Activated B cell treated with CpG ODN at 0.5 μM for 24 hours (primary cell): ENCODE results near the gene HNRNPU. TPM values are rescaled to one million over a fixed set of nuclear protein-coding genes. Genes with fewer than 3 reads are reported as not detected.
A peak's percentile ranks its signal among the peaks of the same experiment; 100 is the strongest.

ENCODE experiments used
- ATAC-seq: fragments of 200-7000 bp; cut with Tn5 transposase; one replicate; pipeline ENCODE4 v1.10.0; 2021; ENCODE audit warnings: low read depth, mild to moderate bottlenecking, moderate library complexity
- CTCF ChIA-PET: fragments of 350-600 bp; sonication (Branson Sonifier 250); formaldehyde crosslinking; loops from one replicate; lab custom pipeline; 2021; ENCODE audit warnings: antibody characterized with exemption; lab: Charles Lee
- POLR2A ChIA-PET: fragments of 350-600 bp; sonication (Branson Sonifier 250); formaldehyde crosslinking; loops from one replicate; lab custom pipeline; 2021; ENCODE audit warnings: antibody characterized with exemption; lab: Charles Lee
- DNase-seq: peaks from one replicate; pipeline ENCODE4 v3.0.0; 2022
- H3K27ac Mint-ChIP-seq: one replicate; pipeline ENCODE4 v1.8.0; 2020; ENCODE audit warnings: mixed read lengths
- H3K27me3 Mint-ChIP-seq: one replicate; pipeline ENCODE4 v1.8.0; 2021; ENCODE audit warnings: mixed read lengths
- H3K36me3 Mint-ChIP-seq: one replicate; pipeline ENCODE4 v1.8.0; 2021; ENCODE audit warnings: low read depth, mixed read lengths
- H3K4me1 Mint-ChIP-seq: one replicate; pipeline ENCODE4 v1.8.0; 2021; ENCODE audit warnings: mixed read lengths
- H3K4me3 Mint-ChIP-seq: one replicate; pipeline ENCODE4 v1.8.0; 2020; ENCODE audit warnings: mild to moderate bottlenecking, mixed read lengths
- H3K9me3 Mint-ChIP-seq: one replicate; pipeline ENCODE4 v1.8.0; 2020; ENCODE audit warnings: mixed read lengths
- CTCF ChIP-seq: fragments of 200-600 bp; IDR thresholded peaks from one replicate; pipeline ENCODE4 v1.8.0; 2022; ENCODE audit warnings: antibody characterized with exemption, mild to moderate bottlenecking
- intact Hi-C: fragments of 100-400 bp; cut with micrococcal nuclease; formaldehyde crosslinking; loops from one replicate; pipeline ENCODE4 v1.15.1; 2024
- total RNA-seq: library from RNA; stranded (reverse); gene quantifications from 2 replicates; pipeline ENCODE4 v1.2.3, GENCODE V29; 2022

Gene HNRNPU
- total RNA-seq, 1 donor from 2014 or later, result 424 TPM

GRCh38 chr1:244868484-244869363 lies 4.4 kb upstream of the HNRNPU start:
- ATAC-seq (no peak), DNase-seq (no peak)
- CTCF ChIA-PET, result interaction anchor here (1.2 kb wide), 1 partner anchor 174 kb away, joined by 5 read pairs; no protein-coding TSS in a partner anchor
- POLR2A ChIA-PET, result interaction anchor here (0.9 to 1.9 kb wide), 2 partner anchors 25 to 102 kb away, joined by 3 to 11 read pairs; no protein-coding TSS in a partner anchor
- no peaks in the 10 kb centered on the region for H3K27me3 Mint-ChIP-seq
- peaks cover 6% of the 10 kb centered on the region for H3K36me3 Mint-ChIP-seq
- TF ChIP-seq CTCF, result no peak
- no peak overlapping the region for H3K27ac Mint-ChIP-seq
- H3K4me3 Mint-ChIP-seq, result no peak overlapping the region
- H3K9me3 Mint-ChIP-seq, result no peaks in the 10 kb centered on the region
- intact Hi-C loops, result loop anchor here (10.0 kb wide), 1 partner anchor 286 kb away; the partner anchor contains the start of gene KIF26B
- peaks cover 8% of the 10 kb centered on the region for H3K4me1 Mint-ChIP-seq

GRCh38 chr1:244866355-244866754 lies 2.0 kb upstream of the HNRNPU start:
- no peaks in the 10 kb centered on the region for H3K9me3 Mint-ChIP-seq
- H3K4me1 Mint-ChIP-seq, result peaks cover 19% of the 10 kb centered on the region
- no peaks in the 10 kb centered on the region for H3K27me3 Mint-ChIP-seq
- no peak overlapping the region for H3K27ac Mint-ChIP-seq
- DNase-seq, result no peak
- ChIA-PET CTCF (interaction anchor here (7.8 kb wide), 1 partner anchor 176 kb away, joined by 56 read pairs; no protein-coding TSS in a partner anchor), POLR2A (interaction anchor here (4.6 to 8.8 kb wide), 4 partner anchors 30 to 176 kb away, joined by 35 to 364 read pairs (median 168); partner anchors contain the start of gene COX20)
- no peak for TF ChIP-seq CTCF
- no peak overlapping the region for H3K4me3 Mint-ChIP-seq
- H3K36me3 Mint-ChIP-seq, result peaks cover 21% of the 10 kb centered on the region
- intact Hi-C loops, result loop anchor here (10.0 kb wide), 1 partner anchor 288 kb away; the partner anchor contains the start of gene KIF26B
- no peak for ATAC-seq

- POLR2A ChIA-PET, result interaction anchor here (1.5 to 8.8 kb wide), 7 partner anchors 13 to 177 kb away, joined by 3 to 364 read pairs (median 80); partner anchors contain the start of gene COX20
- Mint-ChIP-seq H3K4me3 (no peak overlapping the region), H3K27me3 (no peaks in the 10 kb centered on the region), H3K36me3 (peaks cover 26% of the 10 kb centered on the region), H3K27ac (peak overlapping the region; percentile 98), H3K9me3 (no peaks in the 10 kb centered on the region), H3K4me1 (peaks cover 24% of the 10 kb centered on the region)
- no peak for TF ChIP-seq CTCF
- intact Hi-C loops, result loop anchor here (2.0 to 10.0 kb wide), 3 partner anchors 53 to 1701 kb away; partner anchors contain the start of genes CNST, KIF26B and TFB2M
- ATAC-seq, result no peak
- no peak for DNase-seq
- CTCF ChIA-PET, result interaction anchor here (4.0 to 7.8 kb wide), 2 partner anchors 30 to 176 kb away, joined by 34 to 56 read pairs; partner anchors contain the start of gene COX20
Measured at GRCh38 chr1:244865820-244866219, 1.5 kb upstream of the HNRNPU start.

GRCh38 chr1:244865028-244865371 lies 657 bp upstream of the HNRNPU start:
- H3K9me3 Mint-ChIP-seq, result no peaks in the 10 kb centered on the region
- ATAC-seq, result no peak
- H3K4me1 Mint-ChIP-seq, result peaks cover 32% of the 10 kb centered on the region
- POLR2A ChIA-PET, result interaction anchor here (0.8 to 8.8 kb wide), 12 partner anchors 13 to 404 kb away, joined by 3 to 364 read pairs (median 19); partner anchors contain the start of genes CATSPERE and COX20
- no peaks in the 10 kb centered on the region for H3K27me3 Mint-ChIP-seq
- H3K36me3 Mint-ChIP-seq, result peaks cover 34% of the 10 kb centered on the region
- no peak for TF ChIP-seq CTCF
- H3K4me3 Mint-ChIP-seq, result peak overlapping the region; percentile 90
- CTCF ChIA-PET, result interaction anchor here (1.3 to 7.8 kb wide), 5 partner anchors 29 to 177 kb away, joined by 3 to 56 read pairs (median 13); partner anchors contain the start of gene COX20
- intact Hi-C loops, result loop anchor here (2.0 to 10.0 kb wide), 3 partner anchors 54 to 1702 kb away; partner anchors contain the start of genes CNST, KIF26B and TFB2M
- DNase-seq, result no peak
- H3K27ac Mint-ChIP-seq, result peak overlapping the region; percentile 98
